Neural progenitor cell (in vitro differentiated cells): ENCODE data around the gene TRIM66. TPM values are rescaled to one million over a fixed set of nuclear protein-coding genes. Genes with fewer than 3 reads are reported as not detected.

Source experiments
- DNase-seq: peaks from one replicate; pipeline ENCODE4 v3.0.0-alpha.2; 2016; ENCODE audit warnings: low spot score
- H2AFZ ChIP-seq: fragments of 200-600 bp; sonication (generic); replicated peaks from 2 replicates; pipeline ENCODE4 v1.6.1; 2016; ENCODE audit warnings: antibody characterized with exemption
- H3F3A ChIP-seq: fragments of 200-600 bp; sonication (generic); 2 replicates; pipeline ENCODE4 v1.6.1; 2016; ENCODE audit warnings: antibody characterized with exemption, low read depth
- H3K27ac ChIP-seq: fragments of 200-600 bp; sonication (generic); 2 replicates; pipeline ENCODE4 v1.5.1; 2016; ENCODE audit warnings: mild to moderate bottlenecking
- H3K27me3 ChIP-seq: fragments of 200-600 bp; sonication (generic); 2 replicates; pipeline ENCODE4 v1.6.1; 2016; ENCODE audit warnings: mild to moderate bottlenecking, moderate library complexity
- H3K36me3 ChIP-seq: fragments of 200-600 bp; sonication (generic); 2 replicates; pipeline ENCODE4 v1.5.1; 2016
- H3K4me1 ChIP-seq: fragments of 200-600 bp; sonication (generic); 2 replicates; pipeline ENCODE4 v1.6.1; 2016; ENCODE audit warnings: mixed run types
- H3K4me2 ChIP-seq: fragments of 200-600 bp; sonication (generic); 2 replicates; pipeline ENCODE4 v1.6.1; 2016
- H3K4me3 ChIP-seq: fragments of 200-600 bp; sonication (generic); 2 replicates; pipeline ENCODE4 v1.5.1; 2016
- H3K79me2 ChIP-seq: fragments of 200-600 bp; sonication (generic); 2 replicates; pipeline ENCODE4 v1.6.1; 2016; ENCODE audit warnings: low read depth
- H3K9ac ChIP-seq: fragments of 200-600 bp; sonication (generic); 2 replicates; pipeline ENCODE4 v1.6.1; 2016
- H3K9me3 ChIP-seq: fragments of 200-600 bp; sonication (generic); 2 replicates; pipeline ENCODE4 v1.5.1; 2016; ENCODE audit warnings: low read depth
- H4K20me1 ChIP-seq: fragments of 200-600 bp; sonication (generic); 2 replicates; pipeline ENCODE4 v1.6.1; 2016; ENCODE audit warnings: low read depth
- H3K27ac Mint-ChIP-seq: 3 replicates; pipeline ENCODE4 v1.8.0; 2021; ENCODE audit warnings: mixed read lengths
- H3K27me3 Mint-ChIP-seq: 2 replicates; pipeline ENCODE4 v1.8.0; 2022; ENCODE audit warnings: low read depth, mild to moderate bottlenecking, inconsistent platforms, moderate library complexity, mixed read lengths; ENCODE audit not compliant: insufficient read depth
- H3K36me3 Mint-ChIP-seq: 3 replicates; pipeline ENCODE4 v1.8.0; 2021; ENCODE audit warnings: mixed read lengths
- H3K4me1 Mint-ChIP-seq: 3 replicates; pipeline ENCODE4 v1.8.0; 2021; ENCODE audit warnings: mixed read lengths
- H3K4me3 Mint-ChIP-seq: 3 replicates; pipeline ENCODE4 v1.8.0; 2021; ENCODE audit warnings: mild to moderate bottlenecking, moderate library complexity, mixed read lengths
- H3K9me3 Mint-ChIP-seq: 3 replicates; pipeline ENCODE4 v1.8.0; 2020; ENCODE audit warnings: mixed read lengths
- CTCF ChIP-seq: fragments of 200-600 bp; sonication (generic); IDR thresholded peaks from 2 replicates; pipeline ENCODE4 v1.5.1; 2017; ENCODE audit warnings: antibody characterized with exemption, mild to moderate bottlenecking
- EZH2 ChIP-seq: fragments of 200-600 bp; sonication (generic); IDR thresholded peaks from 2 replicates; pipeline ENCODE4 v1.6.1; 2017; ENCODE audit warnings: antibody characterized with exemption, mild to moderate bottlenecking, moderate library complexity
- EZH2phosphoT487 ChIP-seq: fragments of 200-600 bp; sonication (generic); IDR thresholded peaks from 2 replicates; pipeline ENCODE4 v1.6.1; 2017; ENCODE audit warnings: antibody characterized with exemption
- total RNA-seq: library from RNA; depleted of rRNA; stranded (reverse); fragments of >200 nt; gene quantifications from 2 replicates; pipeline ENCODE4 v1.2.3, GENCODE V29; 2015; ENCODE audit warnings: low replicate concordance

Gene TRIM66
- total RNA-seq, 1 donor from 2014 or later, result 0.95 TPM

GRCh38 chr11:8577791-8578581 lies 104.5 kb downstream of the TRIM66 start:
- TF ChIP-seq CTCF, result no peak
- no peak for TF ChIP-seq EZH2phosphoT487
- TF ChIP-seq EZH2, result no peak
- H3K27me3 ChIP-seq, result no peaks in the 10 kb centered on the region
- peaks cover 5% of the 10 kb centered on the region for H3F3A ChIP-seq
- peaks cover 8% of the 10 kb centered on the region for H3K9me3 ChIP-seq
- Mint-ChIP-seq H3K27me3 (no peaks in the 10 kb centered on the region), H3K9me3 (peaks cover 12% of the 10 kb centered on the region), H3K36me3 (peaks cover 15% of the 10 kb centered on the region), H3K27ac (no peak overlapping the region), H3K4me3 (no peak overlapping the region), H3K4me1 (no peaks in the 10 kb centered on the region)
- no peak overlapping the region for H3K27ac ChIP-seq
- H3K4me1 ChIP-seq, result no peaks in the 10 kb centered on the region
- no peak for DNase-seq
- no peak overlapping the region for H3K9ac ChIP-seq
- H3K36me3 ChIP-seq, result peaks cover 9% of the 10 kb centered on the region
- no peak overlapping the region for H2AFZ ChIP-seq
- no peak overlapping the region for H3K4me3 ChIP-seq
- H4K20me1 ChIP-seq, result no peaks in the 10 kb centered on the region
- H3K4me2 ChIP-seq, result no peak overlapping the region
- H3K79me2 ChIP-seq, result peaks cover 24% of the 10 kb centered on the region

- Histone ChIP-seq H3K79me2 (peaks cover 12% of the 10 kb centered on the region), H3K27ac (no peak overlapping the region), H2AFZ (no peak overlapping the region), H3K36me3 (peaks cover 9% of the 10 kb centered on the region), H3K9ac (no peak overlapping the region), H4K20me1 (no peaks in the 10 kb centered on the region), H3F3A (peaks cover 15% of the 10 kb centered on the region), H3K4me2 (no peak overlapping the region), H3K9me3 (peaks cover 8% of the 10 kb centered on the region), H3K27me3 (no peaks in the 10 kb centered on the region), H3K4me1 (no peaks in the 10 kb centered on the region), H3K4me3 (no peak overlapping the region)
- no peak for TF ChIP-seq EZH2
- TF ChIP-seq CTCF, result no peak
- TF ChIP-seq EZH2phosphoT487, result no peak
- no peak for DNase-seq
- no peaks in the 10 kb centered on the region for H3K27me3 Mint-ChIP-seq
- H3K27ac Mint-ChIP-seq, result no peak overlapping the region
- H3K36me3 Mint-ChIP-seq, result peaks cover 9% of the 10 kb centered on the region
- no peaks in the 10 kb centered on the region for H3K4me1 Mint-ChIP-seq
- H3K9me3 Mint-ChIP-seq, result peaks cover 6% of the 10 kb centered on the region
- H3K4me3 Mint-ChIP-seq, result no peak overlapping the region
Measured at GRCh38 chr11:8574798-8575197, 107.7 kb downstream of the TRIM66 start.

GRCh38 chr11:8573777-8574176 lies 108.7 kb downstream of the TRIM66 start:
- Histone ChIP-seq H3K27me3 (no peaks in the 10 kb centered on the region), H3K4me2 (no peak overlapping the region), H3K4me3 (no peak overlapping the region), H3K4me1 (no peaks in the 10 kb centered on the region), H2AFZ (no peak overlapping the region), H3K27ac (no peak overlapping the region), H4K20me1 (no peaks in the 10 kb centered on the region), H3F3A (peaks cover 15% of the 10 kb centered on the region), H3K36me3 (peaks cover 4% of the 10 kb centered on the region), H3K9ac (no peak overlapping the region), H3K79me2 (peaks cover 7% of the 10 kb centered on the region), H3K9me3 (peaks cover 8% of the 10 kb centered on the region)
- H3K27me3 Mint-ChIP-seq, result no peaks in the 10 kb centered on the region
- no peaks in the 10 kb centered on the region for H3K4me1 Mint-ChIP-seq
- no peak for TF ChIP-seq CTCF
- TF ChIP-seq EZH2phosphoT487, result no peak
- no peak for TF ChIP-seq EZH2
- H3K27ac Mint-ChIP-seq, result no peak overlapping the region
- peaks cover 4% of the 10 kb centered on the region for H3K9me3 Mint-ChIP-seq
- H3K36me3 Mint-ChIP-seq, result peaks cover 6% of the 10 kb centered on the region
- DNase-seq, result no peak
- H3K4me3 Mint-ChIP-seq, result no peak overlapping the region
